Liver (tissue), 9 donors: ENCODE measurements around the gene ACCSL. TPM values are rescaled to one million over a fixed set of nuclear protein-coding genes. Genes with fewer than 3 reads are reported as not detected.

Source experiments
- DNase-seq: peaks from one replicate; pipeline ENCODE4 v3.0.0-alpha.2; 2017; ENCODE audit warnings: low spot score
- H3K27ac ChIP-seq, 2 donors: one replicate each; pipeline ENCODE4 v1.7.0; 2013; ENCODE audit warnings: inconsistent platforms in 2 of 2, low read length in 2 of 2, control low read depth in 1 of 2, low read depth in 1 of 2, mild to moderate bottlenecking in 1 of 2
- H3K27me3 ChIP-seq, 4 donors: one replicate each; pipeline versions ENCODE4 v1.6.1 to v1.7.0; 2013; ENCODE audit warnings: low read length in 3 of 4, inconsistent platforms in 1 of 4, mild to moderate bottlenecking in 1 of 4, moderate library complexity in 1 of 4; ENCODE audit not compliant: control insufficient read depth in 4 of 4, insufficient read depth in 4 of 4
- H3K36me3 ChIP-seq, 4 donors: one replicate each; pipeline versions ENCODE4 v1.6.1 to v1.7.0; 2013; ENCODE audit warnings: low read length in 3 of 4, mild to moderate bottlenecking in 3 of 4, low read depth in 1 of 4, moderate library complexity in 1 of 4; ENCODE audit not compliant: control insufficient read depth in 4 of 4, insufficient read depth in 3 of 4
- H3K4me1 ChIP-seq, 4 donors: one replicate each; pipeline versions ENCODE4 v1.6.1 to v1.7.0; 2013; ENCODE audit warnings: low read length in 3 of 4, mild to moderate bottlenecking in 3 of 4, moderate library complexity in 1 of 4; ENCODE audit not compliant: control insufficient read depth in 4 of 4, insufficient read depth in 4 of 4
- H3K4me3 ChIP-seq, 3 donors: one replicate each; pipeline versions ENCODE4 v1.6.1 to v1.7.0; 2013; ENCODE audit warnings: low read length in 3 of 3, control low read depth in 1 of 3, low read depth in 1 of 3, mild to moderate bottlenecking in 1 of 3
- H3K9ac ChIP-seq, 2 donors: one replicate each; pipeline ENCODE4 v1.7.0; 2013; ENCODE audit warnings: low read length in 2 of 2, mild to moderate bottlenecking in 2 of 2, moderate library complexity in 2 of 2, control low read depth in 1 of 2, low read depth in 1 of 2
- H3K9me3 ChIP-seq, 4 donors: one replicate each; pipeline versions ENCODE4 v1.6.1 to v1.7.0; 2013; ENCODE audit warnings: low read length in 3 of 4; ENCODE audit not compliant: control insufficient read depth in 4 of 4
- FOXA1 ChIP-seq: IDR thresholded peaks from 2 replicates; pipeline ENCODE4 v1.6.1; 2016; ENCODE audit warnings: antibody characterized with exemption
- FOXA2 ChIP-seq: IDR thresholded peaks from 2 replicates; pipeline ENCODE4 v1.6.1; 2016; ENCODE audit warnings: antibody characterized with exemption
- GABPA ChIP-seq, 2 donors: IDR thresholded peaks in 1 of 2; conservative IDR thresholded peaks in 1 of 2; 2 replicates each; pipeline ENCODE4 v1.6.1; 2016; ENCODE audit warnings: antibody characterized with exemption in 2 of 2, mild to moderate bottlenecking in 1 of 2, moderate library complexity in 1 of 2
- HNF4A ChIP-seq, 2 donors: conservative IDR thresholded peaks; 2 replicates each; pipeline ENCODE4 v1.6.1; 2016; ENCODE audit warnings: antibody characterized with exemption in 2 of 2, mild to moderate bottlenecking in 2 of 2
- HNF4G ChIP-seq: IDR thresholded peaks from 2 replicates; pipeline ENCODE4 v1.6.1; 2016; ENCODE audit warnings: antibody characterized with exemption
- JUND ChIP-seq, 2 donors: IDR thresholded peaks; 2 replicates each; pipeline ENCODE4 v1.6.1; 2016; ENCODE audit warnings: antibody characterized with exemption in 2 of 2
- MAX ChIP-seq: IDR thresholded peaks from 2 replicates; pipeline ENCODE4 v1.6.1; 2016; ENCODE audit warnings: antibody characterized with exemption
- NR2F2 ChIP-seq: IDR thresholded peaks from 2 replicates; pipeline ENCODE4 v1.6.1; 2016; ENCODE audit warnings: antibody characterized with exemption
- RAD21 ChIP-seq, 2 donors: IDR thresholded peaks; 2 replicates each; pipeline ENCODE4 v1.6.1; 2016; ENCODE audit warnings: antibody characterized with exemption in 2 of 2, mild to moderate bottlenecking in 2 of 2
- RXRA ChIP-seq, 2 donors: IDR thresholded peaks; 2 replicates each; pipeline ENCODE4 v1.6.1; 2017 to 2018; ENCODE audit warnings: antibody characterized with exemption in 2 of 2, mild to moderate bottlenecking in 1 of 2
- SP1 ChIP-seq: IDR thresholded peaks from 2 replicates; pipeline ENCODE4 v1.6.1; 2018; ENCODE audit warnings: antibody characterized with exemption, mild to moderate bottlenecking
- TAF1 ChIP-seq: conservative IDR thresholded peaks from 2 replicates; pipeline ENCODE4 v1.6.1; 2016; ENCODE audit warnings: antibody characterized with exemption, mild to moderate bottlenecking
- YY1 ChIP-seq: IDR thresholded peaks from 2 replicates; pipeline ENCODE4 v1.6.1; 2016; ENCODE audit warnings: antibody characterized with exemption, mild to moderate bottlenecking
- ZBTB33 ChIP-seq: IDR thresholded peaks from 2 replicates; pipeline ENCODE4 v1.6.1; 2016; ENCODE audit warnings: antibody characterized with exemption
- WGBS: extraction: QIAGEN DNeasy Blood & Tissue Kit; methylation state at CpG from one replicate; pipeline ENCODE4 v1.1.7; 2013; 5-methylcytosine and 5-hydroxymethylcytosine counted together
- polyA plus RNA-seq, 2 donors: library from polyadenylated mRNA; stranded (reverse) in 1 of 2; unstranded in 1 of 2; fragments of 200-250 nt in 1 of 2; fragments of >200 nt in 1 of 2; fragmentation: Nextera tagmentation in 1 of 2; extraction: Ambion mirVana in 1 of 2; gene quantifications; one replicate each; pipeline versions ENCODE4 v1.2.1 to v1.2.3, GENCODE V29; 2013 to 2015
- total RNA-seq, 2 donors: library from RNA; depleted of rRNA; stranded (reverse); fragments of >200 nt; gene quantifications; one replicate each; pipeline ENCODE4 v1.2.3, GENCODE V29; 2014
- TF ChIP-seq, protein P1 (sequence below): fragments of 150-350 bp; IDR thresholded peaks from 2 replicates; pipeline ENCODE4 v1.5.1; 2017; ENCODE audit warnings: improper control_type of control experiment, low read depth, low read length; ENCODE audit not compliant: missing input control
- TF ChIP-seq, protein P2 (sequence below): IDR thresholded peaks from 2 replicates; pipeline ENCODE4 v1.6.1; 2016; ENCODE audit warnings: antibody characterized with exemption
- donor health status: healthy.
- donor health status: healthy.
- donor health status: healthy.
- donor health status: healthy.
- donor health status: healthy.

The ACCSL gene
- total and polyA plus RNA-seq, 4 donors = 0.09 TPM; not detected in 3

DNA sequence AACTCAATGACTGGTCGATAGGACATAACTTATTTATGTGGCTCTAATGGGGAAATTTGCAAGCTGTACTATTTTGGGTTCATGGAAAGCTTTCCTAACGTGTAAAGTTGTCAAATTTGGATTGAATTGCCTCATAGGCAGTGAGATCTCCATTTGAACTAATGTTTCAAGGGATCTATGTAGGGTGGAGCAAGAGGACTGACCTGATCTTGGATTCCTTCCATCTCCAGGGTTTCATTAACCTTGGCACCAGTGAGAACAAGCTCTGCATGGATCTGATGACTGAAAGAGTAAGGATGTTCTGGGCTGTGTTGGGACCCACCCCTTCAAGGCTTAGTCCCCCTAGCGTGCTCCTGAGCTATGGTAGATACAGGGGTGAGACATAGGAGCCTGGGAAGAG lies 2.1 kb downstream of the ACCSL start:
- no peak for TF ChIP-seq MAX
- TF ChIP-seq FOXA1 = no peak

DNA sequence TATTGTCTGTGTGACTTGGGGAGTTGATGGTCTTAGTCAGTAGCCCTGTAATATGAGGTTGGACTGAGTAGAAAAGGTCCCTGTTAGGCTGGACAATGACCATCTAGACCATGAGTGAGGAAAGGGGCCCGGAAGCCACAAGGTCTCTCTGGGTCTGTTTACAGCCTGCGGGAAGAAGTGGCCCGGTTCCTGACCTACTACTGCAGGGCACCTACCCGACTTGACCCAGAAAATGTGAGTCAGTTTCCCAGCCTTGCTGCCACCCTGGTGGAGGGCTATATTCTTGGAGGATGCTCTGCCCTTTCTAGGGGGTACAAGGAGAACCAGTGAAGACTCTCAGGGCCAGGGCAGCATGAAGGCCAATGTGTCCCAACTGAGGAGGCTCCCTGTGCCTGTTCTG lies 3.4 kb downstream of the ACCSL start:
- Histone ChIP-seq H3K4me1 (no peaks in the 10 kb centered on the region), H3K27ac (no peak overlapping the region), H3K4me3 (no peak overlapping the region), H3K27me3 (peaks cover 0 to 3% (median 0%) of the 10 kb centered on the region in 4 donors), H3K36me3 (no peaks in the 10 kb centered on the region), H3K9ac (no peak overlapping the region), H3K9me3 (no peaks in the 10 kb centered on the region)
- no peak for DNase-seq
- TF ChIP-seq TAF1 (no peak), SP1 (no peak), JUND (IDR thresholded peaks at IDR 0.05) (no peak), NR2F2 (no peak), ZBTB33 (no peak), FOXA2 (no peak), HNF4A (conservative IDR thresholded peaks at IDR 0.05) (no peak)
- TF ChIP-seq, protein P1, sequence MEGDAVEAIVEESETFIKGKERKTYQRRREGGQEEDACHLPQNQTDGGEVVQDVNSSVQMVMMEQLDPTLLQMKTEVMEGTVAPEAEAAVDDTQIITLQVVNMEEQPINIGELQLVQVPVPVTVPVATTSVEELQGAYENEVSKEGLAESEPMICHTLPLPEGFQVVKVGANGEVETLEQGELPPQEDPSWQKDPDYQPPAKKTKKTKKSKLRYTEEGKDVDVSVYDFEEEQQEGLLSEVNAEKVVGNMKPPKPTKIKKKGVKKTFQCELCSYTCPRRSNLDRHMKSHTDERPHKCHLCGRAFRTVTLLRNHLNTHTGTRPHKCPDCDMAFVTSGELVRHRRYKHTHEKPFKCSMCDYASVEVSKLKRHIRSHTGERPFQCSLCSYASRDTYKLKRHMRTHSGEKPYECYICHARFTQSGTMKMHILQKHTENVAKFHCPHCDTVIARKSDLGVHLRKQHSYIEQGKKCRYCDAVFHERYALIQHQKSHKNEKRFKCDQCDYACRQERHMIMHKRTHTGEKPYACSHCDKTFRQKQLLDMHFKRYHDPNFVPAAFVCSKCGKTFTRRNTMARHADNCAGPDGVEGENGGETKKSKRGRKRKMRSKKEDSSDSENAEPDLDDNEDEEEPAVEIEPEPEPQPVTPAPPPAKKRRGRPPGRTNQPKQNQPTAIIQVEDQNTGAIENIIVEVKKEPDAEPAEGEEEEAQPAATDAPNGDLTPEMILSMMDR = no peak
- TF ChIP-seq, protein P2, sequence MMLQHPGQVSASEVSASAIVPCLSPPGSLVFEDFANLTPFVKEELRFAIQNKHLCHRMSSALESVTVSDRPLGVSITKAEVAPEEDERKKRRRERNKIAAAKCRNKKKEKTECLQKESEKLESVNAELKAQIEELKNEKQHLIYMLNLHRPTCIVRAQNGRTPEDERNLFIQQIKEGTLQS = no peak
- 94% methylated on average over 4 of the region's 4 CpGs for WGBS

More for the DNA sequence above, 2.1 kb downstream of the ACCSL start:
- 79% methylated on average over 3 of the region's 3 CpGs for WGBS
- Histone ChIP-seq H3K4me1 (no peaks in the 10 kb centered on the region), H3K9ac (no peak overlapping the region), H3K4me3 (no peak overlapping the region), H3K27ac (no peak overlapping the region), H3K27me3 (peaks cover 0 to 3% (median 0%) of the 10 kb centered on the region in 4 donors), H3K9me3 (no peaks in the 10 kb centered on the region), H3K36me3 (no peaks in the 10 kb centered on the region)
- DNase-seq = no peak

DNA sequence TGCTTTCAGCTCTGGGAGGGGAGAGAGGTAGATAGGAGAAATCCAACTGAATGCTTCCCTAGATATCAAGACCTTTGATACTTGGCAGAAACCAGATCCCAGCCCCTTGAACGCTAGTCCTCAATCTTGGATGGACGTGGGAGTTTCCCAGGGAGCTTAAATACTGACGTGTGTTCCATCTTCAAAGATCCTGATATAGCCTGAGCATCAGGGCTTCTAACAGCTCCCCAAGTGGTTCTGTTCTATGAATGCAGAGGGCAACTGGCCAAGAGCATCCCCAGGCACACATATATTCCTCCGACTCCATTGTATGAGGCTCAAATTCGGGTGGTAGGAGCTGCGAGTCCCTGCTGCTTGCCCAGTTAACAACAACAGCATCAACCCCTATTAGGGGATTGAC lies 9.6 kb downstream of the ACCSL start:
- Histone ChIP-seq H3K4me3 (no peak overlapping the region), H3K4me1 (no peaks in the 10 kb centered on the region), H3K27me3 (no peaks in the 10 kb centered on the region), H3K27ac (no peak overlapping the region), H3K9ac (no peak overlapping the region), H3K9me3 (no peaks in the 10 kb centered on the region), H3K36me3 (no peaks in the 10 kb centered on the region)
- no peak for DNase-seq
- WGBS = 88% methylated on average over 6 of the region's 6 CpGs
- TF ChIP-seq HNF4G (no peak), SP1 (no peak), RXRA (IDR thresholded peaks at IDR 0.05) (no peak), NR2F2 (no peak), RAD21 (IDR thresholded peaks at IDR 0.05) (no peak), YY1 (no peak), HNF4A (conservative IDR thresholded peaks at IDR 0.05) (no peak), GABPA (IDR thresholded peaks at IDR 0.05 in 1 of 2, conservative IDR thresholded peaks at IDR 0.05 in 1 of 2) (no peak), FOXA1 (no peak), ZBTB33 (no peak)
- TF ChIP-seq, protein P2 = no peak
- TF ChIP-seq, protein P1 = no peak
